ENCODE data around the gene COPZ2.
"Not testable (repeated sequence)": the region's sequence is repeated elsewhere in the genome, so short reads cannot be mapped to it uniquely, and the experiment has no call there.

Gene COPZ2

GRCh38 chr17:47988445-47988844, 49.2 kb downstream of the COPZ2 start:
- not testable (repeated sequence) for DNase-seq (ENCODE audit: low read depth in 4 of 4, low spot score in 1 of 4)

- DNase-seq (ENCODE audit: low read depth in 4 of 4, low spot score in 1 of 4) = no peak
Measured at GRCh38 chr17:47987240-47987835, 50.3 kb downstream of the COPZ2 start.

GRCh38 chr17:47986520-47986919, 51.1 kb downstream of the COPZ2 start:
- no peak for DNase-seq (ENCODE audit: low read depth in 4 of 4, low spot score in 1 of 4)

GRCh38 chr17:47983492-47984223, 53.9 kb downstream of the COPZ2 start:
- DNase-seq (ENCODE audit: low read depth in 4 of 4, low spot score in 1 of 4) = no peak

GRCh38 chr17:47982645-47983390, 54.8 kb downstream of the COPZ2 start:
- no peak for DNase-seq (ENCODE audit: low read depth in 4 of 4, low spot score in 1 of 4)

GRCh38 chr17:47982091-47982617, 55.4 kb downstream of the COPZ2 start:
- no peak for DNase-seq (ENCODE audit: low read depth in 4 of 4, low spot score in 1 of 4)

- no peak for DNase-seq (ENCODE audit: low read depth in 4 of 4, low spot score in 1 of 4)
Measured at GRCh38 chr17:47981462-47981861, 56.1 kb downstream of the COPZ2 start.

- DNase-seq (ENCODE audit: low read depth in 4 of 4, low spot score in 1 of 4) = no peak
Measured at GRCh38 chr17:47980541-47980940, 57.1 kb downstream of the COPZ2 start.

GRCh38 chr17:47978324-47978723, 59.3 kb downstream of the COPZ2 start:
- peak in 3 of 4 experiments; percentile 14 to 23 (median 16) for DNase-seq (ENCODE audit: low read depth in 4 of 4, low spot score in 1 of 4)

All from stimulated activated CD4-positive, alpha-beta T cell treated with anti-CD3 and anti-CD28 coated beads, Interleukin-1b, Interleukin-23, amount 100 ng/mL, for 24 hours (primary cell).